Renal cortex interstitium (tissue), 11 donors: ENCODE data around the gene OAF. TPM values are rescaled to one million over a fixed set of nuclear protein-coding genes. Genes with fewer than 3 reads are reported as not detected.
A peak's percentile ranks its signal among the peaks of the same experiment; 100 is the strongest.

ENCODE experiments used
- DNase-seq, 11 donors: peaks; one replicate each; pipeline ENCODE4 v3.0.0-alpha.2; 2013; ENCODE audit warnings: low read depth in 9 of 11, low spot score in 4 of 11; ENCODE audit errors: extremely low read depth in 1 of 11
- polyA plus RNA-seq, 3 donors: library from polyadenylated mRNA; unstranded; fragments of 120-200 nt; gene quantifications; one replicate each; pipeline ENCODE4 v1.2.1, GENCODE V29; 2013; ENCODE audit not compliant: insufficient read length in 3 of 3

OAF gene
- polyA plus RNA-seq, 3 donors = 28.7 to 51.3 (median 48.4) TPM

DNA sequence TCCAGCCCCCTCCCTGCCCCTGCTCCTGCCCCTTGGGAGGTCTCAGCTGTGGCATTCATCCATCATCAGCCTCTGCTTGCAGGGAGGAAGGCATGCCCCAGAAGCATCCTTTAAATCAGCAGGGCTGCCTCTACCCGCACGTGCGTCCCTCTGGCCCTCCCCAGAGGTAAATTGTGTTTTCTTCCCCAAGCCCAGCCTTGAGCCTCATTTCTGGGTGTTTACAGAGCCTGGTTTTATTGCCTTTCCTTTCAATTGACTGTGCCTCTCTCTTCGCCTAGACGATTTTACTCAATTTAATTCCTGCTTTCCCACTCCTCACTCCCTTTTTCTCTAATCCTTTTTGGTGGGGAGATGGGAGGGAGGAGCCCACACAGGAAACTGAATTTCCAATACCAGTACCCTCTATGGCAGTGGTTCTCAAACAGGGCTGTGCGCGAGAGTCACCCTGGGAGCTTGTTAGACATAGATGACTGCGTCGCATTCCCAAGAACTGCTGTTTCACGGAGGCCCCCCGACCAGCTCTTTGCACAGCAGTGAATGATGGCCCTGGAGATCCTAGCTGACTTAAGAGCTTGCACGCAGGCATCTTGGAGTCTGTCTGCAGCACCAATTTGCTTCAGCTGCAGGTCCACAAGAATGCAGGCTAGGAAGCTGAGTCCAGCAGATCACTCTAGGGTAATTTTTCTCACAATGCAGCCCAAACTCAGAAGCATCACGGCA lies 15.1 kb upstream of the OAF start:
- DNase-seq = no peak

- no peak for DNase-seq
Observed at GRCh38 chr11:120196826-120197225, 14.0 kb upstream of the OAF start.

DNA sequence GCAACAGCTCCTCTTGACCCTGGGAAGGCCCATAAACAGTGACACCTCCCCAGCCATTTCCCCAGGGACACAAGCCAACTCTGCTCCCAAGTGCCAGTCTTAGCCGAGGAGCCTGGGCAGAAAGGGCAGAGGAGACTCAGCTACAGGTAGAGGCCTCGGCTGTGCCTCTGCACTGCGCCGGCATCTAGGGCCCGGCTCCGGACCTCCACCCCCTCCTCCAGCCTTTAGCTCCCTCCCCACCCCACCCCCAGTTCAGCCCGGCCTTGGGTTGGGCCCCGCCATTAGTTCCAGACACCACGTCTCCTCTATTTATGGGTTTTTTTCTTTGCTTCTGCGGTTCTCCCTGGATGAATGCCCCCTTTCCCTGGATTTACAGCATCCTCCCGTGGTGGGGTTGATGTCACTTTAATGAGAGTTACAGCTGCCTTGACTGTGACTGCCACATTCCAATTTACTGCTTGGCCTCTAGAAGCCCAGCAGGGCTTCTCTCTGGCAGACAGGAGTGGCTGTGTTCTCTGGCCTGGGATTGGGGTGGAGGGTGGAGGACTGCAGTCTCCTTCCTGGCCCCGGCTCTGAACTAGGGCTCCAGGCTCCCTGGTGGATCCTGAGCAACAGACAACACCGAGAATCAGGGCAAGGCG lies 13.5 kb upstream of the OAF start:
- peak in 8 of 11 donors; percentile 69 to 91 (median 81) for DNase-seq

DNA sequence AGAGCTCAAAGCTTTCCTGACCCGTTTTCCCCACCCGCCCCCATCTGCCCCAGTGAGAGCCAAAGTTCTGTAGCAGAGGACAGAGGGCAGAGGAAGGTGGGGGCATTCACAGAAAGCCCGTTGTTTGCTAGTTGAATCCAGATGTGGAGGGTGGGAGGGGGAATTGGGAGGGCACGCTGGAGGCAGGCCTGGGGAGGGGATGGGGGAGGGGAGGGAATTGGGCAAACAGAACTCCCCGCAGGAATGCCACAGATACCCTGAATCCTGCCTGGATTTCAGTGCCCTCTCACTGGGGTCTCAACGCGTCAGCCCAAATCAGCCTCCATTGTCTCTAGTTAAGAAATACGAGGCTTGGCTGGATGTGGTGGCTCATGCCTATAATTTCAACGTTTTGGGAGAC lies 12.9 kb upstream of the OAF start:
- DNase-seq = no peak

GRCh38 chr11:120198403-120198786 lies 12.4 kb upstream of the OAF start:
- DNase-seq = no peak

DNA sequence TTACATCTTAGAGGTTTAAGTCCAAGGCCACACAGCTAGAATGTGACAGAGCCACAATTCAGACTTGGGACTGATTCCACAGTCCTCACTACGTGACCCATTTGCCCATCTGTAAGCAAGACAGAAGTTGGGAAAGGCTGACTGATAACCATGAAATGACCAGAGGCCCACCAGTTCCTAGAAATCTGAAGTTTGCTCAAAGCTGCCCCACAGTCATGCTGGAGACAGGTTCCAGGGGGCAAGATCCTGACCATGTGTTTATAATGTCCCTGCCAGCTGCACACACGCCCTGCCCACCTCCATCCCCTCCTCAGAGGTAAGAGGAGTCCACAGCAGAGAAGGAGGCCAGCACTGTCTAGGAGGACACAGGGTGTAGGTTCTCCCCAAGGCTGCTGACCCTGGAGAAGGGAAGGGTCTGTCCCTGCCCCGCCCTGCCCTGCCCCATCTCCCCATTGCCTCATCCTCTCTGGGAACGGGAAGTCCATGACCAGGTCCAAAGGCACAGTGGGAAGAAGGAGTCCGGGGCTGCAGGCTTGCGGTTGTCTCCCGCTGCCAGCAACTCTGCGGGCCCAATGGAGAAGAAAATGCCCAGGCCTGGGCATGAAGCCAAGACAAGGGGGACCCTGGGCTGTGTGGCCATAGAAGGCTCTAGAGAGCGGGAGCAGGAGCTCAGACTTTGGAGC lies 11.9 kb upstream of the OAF start:
- no peak for DNase-seq

- DNase-seq = no peak
Observed at GRCh38 chr11:120199613-120200012, 11.2 kb upstream of the OAF start.

DNA sequence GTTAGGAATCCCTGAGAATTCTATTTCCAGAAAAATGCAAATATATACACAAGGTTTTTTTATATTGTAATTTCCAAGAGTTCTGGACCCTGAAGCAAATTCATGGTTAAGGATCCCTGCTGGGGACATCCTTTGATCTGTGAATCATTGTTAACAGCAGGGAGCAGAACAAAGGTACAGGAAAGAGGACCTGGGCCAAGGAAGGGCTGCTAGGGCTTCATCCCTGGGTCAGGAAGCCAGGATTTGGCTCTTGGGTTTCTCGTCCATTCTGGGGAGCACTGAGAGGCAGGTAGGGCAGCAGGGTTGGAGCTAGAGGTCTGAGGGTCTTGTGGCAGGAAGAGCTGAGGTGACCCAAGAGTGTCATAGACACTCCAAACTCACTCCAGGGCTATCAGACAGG lies 10.2 kb upstream of the OAF start:
- no peak for DNase-seq

- no peak for DNase-seq
Observed at GRCh38 chr11:120201653-120202052, 9.2 kb upstream of the OAF start.

DNA sequence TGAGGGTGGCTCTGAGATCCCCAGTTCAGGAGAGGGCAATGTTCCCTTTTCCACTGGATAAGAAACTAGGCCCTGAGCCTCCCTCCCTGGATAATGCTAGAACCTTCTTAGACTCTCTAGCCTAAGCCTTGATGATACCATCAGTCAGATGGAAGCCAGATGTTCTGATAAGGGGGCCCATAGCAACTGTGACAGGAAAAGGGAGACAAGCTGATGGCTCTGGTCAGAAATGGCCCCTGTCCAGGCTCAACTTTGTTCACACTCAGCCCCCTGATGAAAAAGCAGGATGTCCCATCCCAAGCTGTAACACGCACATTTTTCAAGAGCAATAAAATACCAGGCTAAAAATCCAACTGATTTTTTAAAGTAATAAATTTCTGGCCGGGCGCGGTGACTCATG lies 7.2 kb upstream of the OAF start:
- DNase-seq = no peak

- no peak for DNase-seq
Observed at GRCh38 chr11:120205596-120206161, 5.2 kb upstream of the OAF start.

- DNase-seq = no peak
Observed at GRCh38 chr11:120207512-120207911, 3.3 kb upstream of the OAF start.

DNA sequence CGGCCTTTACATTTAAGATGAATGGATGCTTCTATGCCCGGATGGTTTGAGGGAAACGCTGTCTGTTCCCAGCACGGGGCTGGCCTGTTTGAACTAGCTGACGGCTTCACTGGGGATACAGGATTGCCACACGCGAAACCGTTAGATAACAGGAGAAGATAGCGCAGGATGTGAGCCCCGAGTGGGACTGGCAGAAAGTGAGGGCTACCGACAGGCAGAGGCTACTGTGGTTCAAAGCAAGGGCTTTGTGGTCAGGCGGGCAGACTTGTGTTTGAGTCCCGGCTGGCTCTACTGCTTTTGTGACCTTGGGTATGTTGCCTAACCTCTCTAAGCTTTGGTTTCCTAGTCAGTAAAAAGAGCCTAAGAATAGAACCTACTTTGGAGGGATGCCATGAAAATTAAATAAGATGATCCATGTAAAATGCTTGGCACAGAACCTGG lies 2.8 kb upstream of the OAF start:
- DNase-seq = no peak

- DNase-seq = no peak
Observed at GRCh38 chr11:120208777-120209176, 2.1 kb upstream of the OAF start.

GRCh38 chr11:120209746-120210625 lies 846 bp upstream of the OAF start:
- DNase-seq = no peak

GRCh38 chr11:120211522-120212258 lies 858 bp downstream of the OAF start:
- no peak for DNase-seq

- DNase-seq = no peak
Observed at GRCh38 chr11:120212259-120212878, 1.5 kb downstream of the OAF start.

GRCh38 chr11:120212926-120213325 lies 2.1 kb downstream of the OAF start:
- no peak for DNase-seq
